ENCODE measurements around the gene PGAP1. TPM values are rescaled to one million over a fixed set of nuclear protein-coding genes. Genes with fewer than 3 reads are reported as not detected.

Gene PGAP1
- total RNA-seq, 1 experiment from 2014 or later, result 15.7 TPM

DNA sequence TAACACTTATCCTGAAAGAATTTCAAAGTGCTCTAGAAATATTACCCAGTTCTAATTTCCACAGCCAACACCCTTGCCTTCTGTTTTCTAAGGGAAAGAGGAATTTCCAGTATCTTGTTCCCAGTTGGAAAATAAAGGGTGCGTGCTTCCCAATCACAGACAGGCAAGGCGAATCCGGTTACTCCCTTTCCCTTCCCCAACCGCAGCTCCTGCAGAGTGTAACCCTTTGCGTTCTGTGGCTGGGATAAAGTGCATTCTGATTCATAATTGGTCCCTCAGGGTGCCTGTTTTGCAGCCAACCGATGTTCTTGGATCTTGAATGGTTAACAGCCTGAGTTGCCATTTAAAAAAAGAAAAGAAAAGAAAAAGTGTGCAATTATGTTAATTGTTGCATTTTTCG is 40.6 kb upstream of the PGAP1 start:
- in situ Hi-C loops (cut with HindIII; ENCODE audit: low pct_unique_long_range_greater_than_20kb, low sequenced_read_pairs), result no loop called here
- ATAC-seq, result no peak
- BruUV-seq (replicated peaks), result no TSS peak

DNA sequence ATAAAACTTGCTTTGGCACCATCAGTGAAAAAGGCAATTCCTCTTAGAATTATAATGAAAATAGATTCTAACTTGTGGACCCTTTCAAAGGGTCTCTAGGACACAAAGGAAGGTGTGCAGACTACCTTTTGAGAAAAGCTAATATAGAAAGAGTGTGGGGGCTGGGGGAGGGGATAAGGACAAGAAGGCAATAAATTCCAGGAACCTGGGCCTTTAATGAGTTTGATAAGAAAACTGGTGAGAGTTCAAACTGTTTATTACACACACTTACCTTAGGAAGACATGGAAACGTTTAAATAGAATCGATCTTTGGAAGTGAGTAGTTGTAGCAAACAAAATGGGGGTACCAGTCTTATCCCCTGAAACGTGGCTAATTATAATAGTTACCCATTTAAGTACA is 39.6 kb upstream of the PGAP1 start:
- H3K27me3 ChIP-seq (ENCODE audit: control insufficient read depth, insufficient read depth, low read length), result no peaks in the 10 kb centered on the region
- ChIA-PET POLR2A (no interaction called here), CTCF (no interaction called here)
- no peak overlapping the region for H3K4me3 ChIP-seq (ENCODE audit: low read depth in 2 of 2, low read length in 2 of 2)
- H3K36me3 ChIP-seq (ENCODE audit: control insufficient read depth, insufficient read depth, low read length), result no peaks in the 10 kb centered on the region
- intact Hi-C loops (cut with micrococcal nuclease; ENCODE audit: unreplicated experiment) (no loop called here), in situ Hi-C loops (cut with HindIII; ENCODE audit: low pct_unique_long_range_greater_than_20kb, low sequenced_read_pairs) (no loop called here)
- no peak for DNase-seq (ENCODE audit: low read depth, low spot score)
- ATAC-seq, result no peak
- H3K4me1 ChIP-seq (ENCODE audit: control insufficient read depth, insufficient read depth, low read length), result no peaks in the 10 kb centered on the region
- TF ChIP-seq CTCF (IDR thresholded peaks at IDR 0.05), result no peak
- no TSS peak for BruUV-seq (replicated peaks)
- no peak overlapping the region for H3K27ac ChIP-seq (ENCODE audit: low read length)
- H3K9me3 ChIP-seq (ENCODE audit: control insufficient read depth, insufficient read depth, low read depth, low read length), result no peaks in the 10 kb centered on the region

More for the DNA sequence above, 40.6 kb upstream of the PGAP1 start:
- ChIA-PET CTCF (no interaction called here), POLR2A (no interaction called here)
- intact Hi-C loops (cut with micrococcal nuclease; ENCODE audit: unreplicated experiment), result no loop called here
- TF ChIP-seq CTCF (IDR thresholded peaks at IDR 0.05) (no peak), TCF7L2 (IDR thresholded peaks at IDR 0.05; ENCODE audit: low read depth, low read length) (no peak), SIN3A (IDR thresholded peaks at IDR 0.05; ENCODE audit: borderline replicate concordance, insufficient read depth, low read depth, low read length) (no peak), POLR2AphosphoS5 (IDR thresholded peaks at IDR 0.05; ENCODE audit: low read depth, low read length) (no peak)
- TF ChIP-seq, protein P1, sequence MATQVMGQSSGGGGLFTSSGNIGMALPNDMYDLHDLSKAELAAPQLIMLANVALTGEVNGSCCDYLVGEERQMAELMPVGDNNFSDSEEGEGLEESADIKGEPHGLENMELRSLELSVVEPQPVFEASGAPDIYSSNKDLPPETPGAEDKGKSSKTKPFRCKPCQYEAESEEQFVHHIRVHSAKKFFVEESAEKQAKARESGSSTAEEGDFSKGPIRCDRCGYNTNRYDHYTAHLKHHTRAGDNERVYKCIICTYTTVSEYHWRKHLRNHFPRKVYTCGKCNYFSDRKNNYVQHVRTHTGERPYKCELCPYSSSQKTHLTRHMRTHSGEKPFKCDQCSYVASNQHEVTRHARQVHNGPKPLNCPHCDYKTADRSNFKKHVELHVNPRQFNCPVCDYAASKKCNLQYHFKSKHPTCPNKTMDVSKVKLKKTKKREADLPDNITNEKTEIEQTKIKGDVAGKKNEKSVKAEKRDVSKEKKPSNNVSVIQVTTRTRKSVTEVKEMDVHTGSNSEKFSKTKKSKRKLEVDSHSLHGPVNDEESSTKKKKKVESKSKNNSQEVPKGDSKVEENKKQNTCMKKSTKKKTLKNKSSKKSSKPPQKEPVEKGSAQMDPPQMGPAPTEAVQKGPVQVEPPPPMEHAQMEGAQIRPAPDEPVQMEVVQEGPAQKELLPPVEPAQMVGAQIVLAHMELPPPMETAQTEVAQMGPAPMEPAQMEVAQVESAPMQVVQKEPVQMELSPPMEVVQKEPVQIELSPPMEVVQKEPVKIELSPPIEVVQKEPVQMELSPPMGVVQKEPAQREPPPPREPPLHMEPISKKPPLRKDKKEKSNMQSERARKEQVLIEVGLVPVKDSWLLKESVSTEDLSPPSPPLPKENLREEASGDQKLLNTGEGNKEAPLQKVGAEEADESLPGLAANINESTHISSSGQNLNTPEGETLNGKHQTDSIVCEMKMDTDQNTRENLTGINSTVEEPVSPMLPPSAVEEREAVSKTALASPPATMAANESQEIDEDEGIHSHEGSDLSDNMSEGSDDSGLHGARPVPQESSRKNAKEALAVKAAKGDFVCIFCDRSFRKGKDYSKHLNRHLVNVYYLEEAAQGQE (IDR thresholded peaks at IDR 0.05; ENCODE audit: insufficient read depth in 1 of 2, low read depth in 2 of 2, low read length in 1 of 2), result no peak
- Histone ChIP-seq H3K27me3 (ENCODE audit: control insufficient read depth, insufficient read depth, low read length) (no peaks in the 10 kb centered on the region), H3K27ac (ENCODE audit: low read length) (no peak overlapping the region), H3K9me3 (ENCODE audit: control insufficient read depth, insufficient read depth, low read depth, low read length) (no peaks in the 10 kb centered on the region), H3K4me1 (ENCODE audit: control insufficient read depth, insufficient read depth, low read length) (no peaks in the 10 kb centered on the region), H3K4me3 (ENCODE audit: low read depth in 2 of 2, low read length in 2 of 2) (no peak overlapping the region), H3K36me3 (ENCODE audit: control insufficient read depth, insufficient read depth, low read length) (no peaks in the 10 kb centered on the region)
- no peak for DNase-seq (ENCODE audit: low read depth, low spot score)

DNA sequence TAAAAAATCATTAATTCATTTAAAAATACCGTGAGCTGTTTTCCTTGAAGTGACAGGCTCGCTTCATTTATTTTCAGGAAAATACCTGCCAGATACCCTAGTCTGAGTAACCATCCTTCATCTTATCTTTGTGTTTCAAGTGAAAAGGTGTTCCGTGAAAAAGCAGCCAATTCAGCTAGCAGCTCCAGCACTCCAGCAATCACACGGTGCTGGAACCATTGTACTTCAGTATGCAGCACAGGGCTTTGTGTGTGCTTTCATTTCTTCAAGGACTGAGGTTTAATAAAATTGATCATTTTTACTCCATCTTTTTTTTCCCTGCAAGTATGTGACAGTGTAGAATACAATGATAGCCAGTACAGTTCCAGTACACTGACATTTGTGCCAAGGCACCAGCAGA is 39.1 kb upstream of the PGAP1 start:
- Histone ChIP-seq H3K27me3 (ENCODE audit: control insufficient read depth, insufficient read depth, low read length) (no peaks in the 10 kb centered on the region), H3K4me3 (ENCODE audit: low read depth in 2 of 2, low read length in 2 of 2) (no peak overlapping the region), H3K4me1 (ENCODE audit: control insufficient read depth, insufficient read depth, low read length) (no peaks in the 10 kb centered on the region), H3K27ac (ENCODE audit: low read length) (no peak overlapping the region), H3K36me3 (ENCODE audit: control insufficient read depth, insufficient read depth, low read length) (no peaks in the 10 kb centered on the region), H3K9me3 (ENCODE audit: control insufficient read depth, insufficient read depth, low read depth, low read length) (no peaks in the 10 kb centered on the region)
- intact Hi-C loops (cut with micrococcal nuclease; ENCODE audit: unreplicated experiment), result no loop called here
- BruUV-seq (replicated peaks), result no TSS peak
- CTCF ChIA-PET, result no interaction called here
- no peak for ATAC-seq
- TF ChIP-seq CTCF (IDR thresholded peaks at IDR 0.05) (no peak), POLR2AphosphoS5 (IDR thresholded peaks at IDR 0.05; ENCODE audit: low read depth, low read length) (no peak), SIN3A (IDR thresholded peaks at IDR 0.05; ENCODE audit: borderline replicate concordance, insufficient read depth, low read depth, low read length) (no peak), TCF7L2 (IDR thresholded peaks at IDR 0.05; ENCODE audit: low read depth, low read length) (no peak)
- TF ChIP-seq, protein P1 (IDR thresholded peaks at IDR 0.05; ENCODE audit: insufficient read depth in 1 of 2, low read depth in 2 of 2, low read length in 1 of 2), result no peak
- in situ Hi-C loops (cut with HindIII; ENCODE audit: low pct_unique_long_range_greater_than_20kb, low sequenced_read_pairs), result no loop called here
- POLR2A ChIA-PET, result no interaction called here
- no peak for DNase-seq (ENCODE audit: low read depth, low spot score)
